ENCODE measurements around the gene VWC2L.

Gene VWC2L

GRCh38 chr2:214543386-214543955, 132.6 kb downstream of the VWC2L start:
- no peak for DNase-seq

GRCh38 chr2:214545898-214546542, 135.2 kb downstream of the VWC2L start:
- DNase-seq, result no peak

GRCh38 chr2:214547931-214548330, 137.1 kb downstream of the VWC2L start:
- DNase-seq, result no peak

GRCh38 chr2:214549946-214550345, 139.1 kb downstream of the VWC2L start:
- DNase-seq, result no peak

GRCh38 chr2:214550786-214551185, 139.9 kb downstream of the VWC2L start:
- DNase-seq, result no peak

GRCh38 chr2:214557884-214558283, 147.0 kb downstream of the VWC2L start:
- no peak for DNase-seq

GRCh38 chr2:214558341-214558740, 147.5 kb downstream of the VWC2L start:
- no peak for DNase-seq

- no peak for DNase-seq
These were observed 149.3 kb downstream of the VWC2L start for GRCh38 chr2:214560176-214560575.

GRCh38 chr2:214560618-214561190, 149.8 kb downstream of the VWC2L start:
- DNase-seq, result no peak

GRCh38 chr2:214565246-214565645, 154.4 kb downstream of the VWC2L start:
- DNase-seq, result no peak

GRCh38 chr2:214566457-214566856, 155.6 kb downstream of the VWC2L start:
- DNase-seq, result no peak

GRCh38 chr2:214569419-214570035, 158.7 kb downstream of the VWC2L start:
- DNase-seq, result no peak

GRCh38 chr2:214574084-214574781, 163.4 kb downstream of the VWC2L start:
- no peak for DNase-seq

GRCh38 chr2:214575030-214575429, 164.2 kb downstream of the VWC2L start:
- no peak for DNase-seq

- DNase-seq, result no peak
These were observed 164.6 kb downstream of the VWC2L start for GRCh38 chr2:214575465-214575864.

GRCh38 chr2:214577769-214578168, 166.9 kb downstream of the VWC2L start:
- no peak for DNase-seq

GRCh38 chr2:214578442-214578841, 167.6 kb downstream of the VWC2L start:
- DNase-seq, result no peak

GRCh38 chr2:214579035-214579434, 168.2 kb downstream of the VWC2L start:
- DNase-seq, result no peak

GRCh38 chr2:214587442-214587841, 176.6 kb downstream of the VWC2L start:
- no peak for DNase-seq

GRCh38 chr2:214591366-214591765, 180.5 kb downstream of the VWC2L start:
- DNase-seq, result no peak

- DNase-seq, result no peak
These were observed 181.2 kb downstream of the VWC2L start for GRCh38 chr2:214592011-214592410.

- DNase-seq, result no peak
These were observed 182.9 kb downstream of the VWC2L start for GRCh38 chr2:214593727-214594126.

GRCh38 chr2:214601852-214602633, 191.2 kb downstream of the VWC2L start:
- no peak for DNase-seq

Measured in activated CD4-positive, alpha-beta T cell treated with anti-CD3 and anti-CD28 coated beads, Interleukin-2, amount 50 U/mL, for 48 hours (primary cell).